ENCODE data around the gene ENGASE.

- TF ChIP-seq, protein P1, sequence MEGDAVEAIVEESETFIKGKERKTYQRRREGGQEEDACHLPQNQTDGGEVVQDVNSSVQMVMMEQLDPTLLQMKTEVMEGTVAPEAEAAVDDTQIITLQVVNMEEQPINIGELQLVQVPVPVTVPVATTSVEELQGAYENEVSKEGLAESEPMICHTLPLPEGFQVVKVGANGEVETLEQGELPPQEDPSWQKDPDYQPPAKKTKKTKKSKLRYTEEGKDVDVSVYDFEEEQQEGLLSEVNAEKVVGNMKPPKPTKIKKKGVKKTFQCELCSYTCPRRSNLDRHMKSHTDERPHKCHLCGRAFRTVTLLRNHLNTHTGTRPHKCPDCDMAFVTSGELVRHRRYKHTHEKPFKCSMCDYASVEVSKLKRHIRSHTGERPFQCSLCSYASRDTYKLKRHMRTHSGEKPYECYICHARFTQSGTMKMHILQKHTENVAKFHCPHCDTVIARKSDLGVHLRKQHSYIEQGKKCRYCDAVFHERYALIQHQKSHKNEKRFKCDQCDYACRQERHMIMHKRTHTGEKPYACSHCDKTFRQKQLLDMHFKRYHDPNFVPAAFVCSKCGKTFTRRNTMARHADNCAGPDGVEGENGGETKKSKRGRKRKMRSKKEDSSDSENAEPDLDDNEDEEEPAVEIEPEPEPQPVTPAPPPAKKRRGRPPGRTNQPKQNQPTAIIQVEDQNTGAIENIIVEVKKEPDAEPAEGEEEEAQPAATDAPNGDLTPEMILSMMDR (conservative IDR thresholded peaks at IDR 0.05 in 1 of 2, IDR thresholded peaks at IDR 0.05 in 1 of 2; ENCODE audit: low read depth in 1 of 2, low read length in 2 of 2) = no peak
- TF ChIP-seq EZH2 (IDR thresholded peaks at IDR 0.05; ENCODE audit: low read length, missing control alignments) = no peak
These were observed 2.1 kb upstream of the ENGASE start for GRCh38 chr17:79072544-79072943.
